Right atrium auricular region (tissue), 2 donors: ENCODE data around the gene ARIH2. TPM values are rescaled to one million over a fixed set of nuclear protein-coding genes. Genes with fewer than 3 reads are reported as not detected.

ENCODE experiments used
- DNase-seq: peaks from one replicate; pipeline ENCODE4 v3.0.0-alpha.2; 2019; ENCODE audit warnings: low spot score
- H3K27ac ChIP-seq, 2 donors: fragments of 200-600 bp; sonication (generic); 1 replicate in 1 of 2; 2 replicates in 1 of 2; pipeline ENCODE4 v1.5.1; 2016 to 2019
- H3K27me3 ChIP-seq, 2 donors: fragments of 200-600 bp; sonication (generic); one replicate each; pipeline versions ENCODE4 v1.5.1 to v1.6.0; 2017 to 2019
- H3K36me3 ChIP-seq: fragments of 200-600 bp; sonication (generic); one replicate; pipeline ENCODE4 v1.5.1; 2016
- H3K4me1 ChIP-seq, 2 donors: fragments of 200-600 bp; sonication (generic); one replicate each; pipeline versions ENCODE4 v1.5.1 to v1.6.0; 2017 to 2019
- H3K4me3 ChIP-seq, 2 donors: fragments of 200-600 bp; sonication (generic); 1 replicate in 1 of 2; 2 replicates in 1 of 2; pipeline ENCODE4 v1.5.1; 2017 to 2019; ENCODE audit warnings: mild to moderate bottlenecking in 1 of 2, moderate library complexity in 1 of 2
- H3K9me3 ChIP-seq, 2 donors: fragments of 200-600 bp; sonication (generic); one replicate each; pipeline ENCODE4 v1.5.1; 2019
- total RNA-seq, 2 donors: library from RNA; depleted of rRNA; stranded (reverse); fragments of >200 nt; gene quantifications; one replicate each; pipeline ENCODE4 v1.1.0, GENCODE V29; 2016
- TF ChIP-seq, protein P1 (sequence below), 2 donors: fragments of 200-600 bp; sonication (generic); IDR thresholded peaks; one replicate each; pipeline ENCODE4 v1.5.1; 2019; ENCODE audit warnings: antibody characterized with exemption in 2 of 2

Gene ARIH2
- total RNA-seq, 2 donors from 2014 or later = 135 to 140 TPM

DNA sequence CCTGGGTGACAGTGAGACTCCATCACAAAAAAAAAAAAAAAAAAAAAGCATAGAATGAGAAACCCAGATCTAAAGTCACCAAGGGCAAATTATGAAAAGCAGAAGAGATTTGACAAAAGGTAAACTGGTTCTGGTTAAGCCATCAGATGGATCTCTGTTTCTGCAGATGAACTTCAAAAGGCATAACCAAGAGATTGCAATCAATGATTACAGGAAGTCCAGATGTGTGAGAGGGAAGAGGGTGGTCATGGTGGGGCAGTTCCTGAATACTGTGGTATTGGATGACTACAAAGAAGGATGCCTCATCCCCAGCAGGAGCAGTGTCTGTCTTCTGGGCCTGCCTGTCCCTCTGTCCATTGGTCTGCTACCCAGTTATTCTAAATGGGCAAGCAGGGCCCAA lies 75.2 kb downstream of the ARIH2 start:
- DNase-seq = no peak
- Histone ChIP-seq H3K4me3 (no peak overlapping the region), H3K27me3 (no peaks in the 10 kb centered on the region), H3K27ac (no peak overlapping the region), H3K9me3 (no peaks in the 10 kb centered on the region), H3K36me3 (peaks cover 17% of the 10 kb centered on the region), H3K4me1 (peaks cover 0 to 31% of the 10 kb centered on the region in 2 donors)
- TF ChIP-seq, protein P1, sequence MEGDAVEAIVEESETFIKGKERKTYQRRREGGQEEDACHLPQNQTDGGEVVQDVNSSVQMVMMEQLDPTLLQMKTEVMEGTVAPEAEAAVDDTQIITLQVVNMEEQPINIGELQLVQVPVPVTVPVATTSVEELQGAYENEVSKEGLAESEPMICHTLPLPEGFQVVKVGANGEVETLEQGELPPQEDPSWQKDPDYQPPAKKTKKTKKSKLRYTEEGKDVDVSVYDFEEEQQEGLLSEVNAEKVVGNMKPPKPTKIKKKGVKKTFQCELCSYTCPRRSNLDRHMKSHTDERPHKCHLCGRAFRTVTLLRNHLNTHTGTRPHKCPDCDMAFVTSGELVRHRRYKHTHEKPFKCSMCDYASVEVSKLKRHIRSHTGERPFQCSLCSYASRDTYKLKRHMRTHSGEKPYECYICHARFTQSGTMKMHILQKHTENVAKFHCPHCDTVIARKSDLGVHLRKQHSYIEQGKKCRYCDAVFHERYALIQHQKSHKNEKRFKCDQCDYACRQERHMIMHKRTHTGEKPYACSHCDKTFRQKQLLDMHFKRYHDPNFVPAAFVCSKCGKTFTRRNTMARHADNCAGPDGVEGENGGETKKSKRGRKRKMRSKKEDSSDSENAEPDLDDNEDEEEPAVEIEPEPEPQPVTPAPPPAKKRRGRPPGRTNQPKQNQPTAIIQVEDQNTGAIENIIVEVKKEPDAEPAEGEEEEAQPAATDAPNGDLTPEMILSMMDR (IDR thresholded peaks at IDR 0.05) = no peak

DNA sequence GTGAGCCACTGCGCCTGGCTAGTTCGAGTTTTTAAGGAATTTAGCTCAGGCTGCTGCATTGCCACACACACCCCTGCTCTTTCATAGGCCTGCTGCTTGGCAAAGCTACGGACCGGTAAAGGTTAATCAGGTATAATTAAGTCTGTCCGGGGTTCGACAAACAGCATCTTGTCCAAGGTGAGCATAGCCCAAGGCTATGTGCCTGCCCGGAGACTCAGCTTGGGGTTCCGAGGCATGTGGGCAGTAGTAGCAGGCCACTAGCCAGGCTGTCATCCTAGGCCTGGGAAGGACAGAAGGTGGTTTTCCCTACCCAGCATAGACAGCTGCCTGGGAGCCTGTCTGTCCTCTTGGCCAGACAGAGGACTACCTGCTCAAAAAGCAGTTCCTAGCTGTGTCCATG lies 78.0 kb downstream of the ARIH2 start:
- Histone ChIP-seq H3K4me1 (peaks cover 0 to 14% of the 10 kb centered on the region in 2 donors), H3K9me3 (no peaks in the 10 kb centered on the region), H3K27ac (no peak overlapping the region), H3K27me3 (no peaks in the 10 kb centered on the region), H3K4me3 (no peak overlapping the region), H3K36me3 (peaks cover 17% of the 10 kb centered on the region)
- no peak for DNase-seq
- TF ChIP-seq, protein P1 (IDR thresholded peaks at IDR 0.05) = no peak

DNA sequence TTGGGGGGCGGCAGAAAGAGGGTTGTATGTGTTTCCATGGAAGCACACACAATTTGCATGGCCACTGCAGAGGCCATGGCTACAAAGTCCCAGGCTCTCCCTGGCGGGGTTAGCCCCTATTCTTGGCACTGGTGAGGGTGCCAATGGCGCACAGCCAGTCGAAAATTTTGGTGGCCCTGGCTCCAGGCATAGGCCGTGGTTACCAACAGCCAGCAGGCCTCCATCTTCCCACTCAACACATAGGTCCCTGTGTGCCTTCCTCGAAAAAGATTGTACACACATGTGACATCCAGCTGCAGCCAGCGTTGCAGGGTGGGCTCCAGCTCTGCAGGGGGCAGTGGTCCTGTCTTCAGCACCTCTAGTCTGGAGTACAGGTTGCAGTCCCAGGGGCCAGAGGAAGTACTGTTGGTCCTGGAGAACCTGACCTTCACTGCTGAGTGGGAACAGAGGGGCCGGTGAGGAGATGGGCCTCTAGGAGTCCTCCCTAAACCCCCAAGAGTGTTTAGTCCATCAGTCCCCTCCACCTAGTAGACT lies 78.5 kb downstream of the ARIH2 start:
- Histone ChIP-seq H3K4me3 (no peak overlapping the region), H3K27me3 (no peaks in the 10 kb centered on the region), H3K4me1 (peaks cover 0 to 9% of the 10 kb centered on the region in 2 donors), H3K9me3 (no peaks in the 10 kb centered on the region), H3K27ac (no peak overlapping the region), H3K36me3 (peaks cover 17% of the 10 kb centered on the region)
- no peak for DNase-seq
- TF ChIP-seq, protein P1 (IDR thresholded peaks at IDR 0.05) = no peak

DNA sequence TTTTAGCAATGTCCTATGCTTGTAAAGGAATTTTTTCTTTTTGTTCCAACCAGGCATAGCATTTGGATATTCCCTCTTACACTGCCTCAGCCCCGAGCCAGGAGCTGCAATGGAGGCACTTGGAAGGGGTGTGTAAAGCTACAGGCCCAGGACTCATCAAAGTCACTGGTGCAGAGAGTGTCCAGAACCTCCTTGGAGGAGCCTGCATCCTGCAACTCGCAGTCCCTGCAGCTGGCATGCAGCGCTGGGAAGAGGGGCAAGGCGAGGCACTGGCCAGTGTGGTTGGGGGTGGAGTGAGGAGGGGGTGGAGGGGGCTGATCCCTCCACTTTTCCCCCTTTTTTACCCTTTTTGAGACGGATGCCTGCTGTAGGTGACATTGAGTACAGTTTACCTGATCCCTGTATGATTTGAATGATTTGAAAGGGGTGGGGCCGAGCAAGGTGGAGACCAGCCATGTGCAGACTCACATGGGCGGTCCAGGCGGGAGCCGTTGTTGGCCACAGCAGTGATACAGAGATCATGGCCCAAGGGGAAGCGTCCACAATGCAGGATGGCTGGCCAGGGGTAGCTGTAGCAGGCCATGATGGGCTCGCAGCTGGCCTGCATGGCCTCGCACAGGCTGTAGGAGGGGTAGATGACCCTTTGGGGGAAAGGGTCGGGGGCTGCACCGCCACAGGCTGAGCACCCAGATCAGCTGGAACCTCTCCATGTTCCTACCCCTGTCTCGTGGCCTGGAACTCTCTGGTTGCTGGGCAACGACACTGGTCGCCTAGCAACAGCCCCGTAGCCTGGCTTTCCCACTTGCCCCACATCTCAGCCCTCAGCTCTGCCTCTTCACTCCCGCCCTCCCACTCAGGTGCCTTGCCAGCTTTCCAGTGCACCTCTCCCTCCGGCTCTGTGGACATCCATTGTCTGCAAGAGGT lies 79.3 kb downstream of the ARIH2 start:
- TF ChIP-seq, protein P1 (IDR thresholded peaks at IDR 0.05) = no peak
- Histone ChIP-seq H3K4me1 (peaks cover 0 to 7% of the 10 kb centered on the region in 2 donors), H3K4me3 (no peak overlapping the region), H3K27ac (no peak overlapping the region), H3K27me3 (no peaks in the 10 kb centered on the region), H3K9me3 (no peaks in the 10 kb centered on the region), H3K36me3 (peaks cover 17% of the 10 kb centered on the region)
- no peak for DNase-seq

DNA sequence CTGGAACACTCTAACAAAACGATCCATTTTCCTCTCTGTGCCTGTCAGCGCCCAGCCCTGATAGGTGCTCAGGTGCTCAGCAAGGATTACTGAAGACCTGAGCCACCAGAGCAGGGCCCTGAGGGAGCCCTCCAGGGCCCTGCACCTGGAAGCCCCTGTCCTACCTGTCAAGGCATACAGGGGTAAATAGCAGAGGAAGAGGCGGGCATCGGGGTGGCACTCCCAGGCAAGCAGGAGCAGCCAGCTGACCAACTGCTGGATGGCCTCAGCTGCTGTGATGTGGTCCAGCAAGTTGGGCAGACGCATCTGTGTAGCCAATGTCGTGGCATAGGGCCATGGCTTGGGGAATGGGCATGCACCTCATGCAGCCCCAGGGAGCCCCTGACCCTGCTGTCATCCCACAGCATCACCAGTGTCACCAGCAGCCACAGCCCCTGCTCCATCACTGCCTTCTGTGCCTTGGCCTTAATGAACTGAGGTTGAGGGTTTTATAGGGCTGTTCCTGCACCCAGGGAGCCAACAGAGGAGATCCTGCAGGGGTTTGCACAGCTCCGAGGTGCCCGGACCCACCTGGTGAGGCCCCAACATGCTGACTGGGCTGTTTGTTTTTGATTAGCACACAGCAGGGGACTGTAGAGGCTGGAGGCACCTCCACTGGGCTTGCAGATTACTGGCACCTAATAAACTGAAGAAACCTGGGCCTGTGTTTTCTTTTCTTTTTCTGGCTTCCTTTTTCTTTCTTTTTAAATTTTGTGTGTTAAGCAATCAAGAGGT lies 80.6 kb downstream of the ARIH2 start:
- Histone ChIP-seq H3K9me3 (no peaks in the 10 kb centered on the region), H3K36me3 (peaks cover 17% of the 10 kb centered on the region), H3K4me3 (no peak overlapping the region), H3K27me3 (no peaks in the 10 kb centered on the region), H3K27ac (no peak overlapping the region), H3K4me1 (peaks cover 0 to 7% of the 10 kb centered on the region in 2 donors)
- DNase-seq = no peak
- TF ChIP-seq, protein P1 (IDR thresholded peaks at IDR 0.05) = no peak
